NOMO-1 (cell line): ENCODE results near the gene PROCA1.

ENCODE experiments used
- DNase-seq, 2 experiments: peaks; one replicate each; lab custom pipeline; 2025; ENCODE audit not compliant: unreplicated experiment in 2 of 2; lab: John Stamatoyannopoulos, UW

Gene PROCA1

GRCh38 chr17:28711723-28712031 lies at the start of gene PROCA1:
PROCA1 (minus strand) TSS chr17:28711888; CDS start chr17:28711660, 228 bp downstream.
- peak; percentile 22 to 40 for DNase-seq

- DNase-seq, result peak; percentile 52 to 62
Measured at GRCh38 chr17:28760601-28761562, 49.2 kb upstream of the PROCA1 start.

- DNase-seq, result no peak
Measured at GRCh38 chr17:28759256-28759865, 47.7 kb upstream of the PROCA1 start.

GRCh38 chr17:28758411-28759121 lies 46.9 kb upstream of the PROCA1 start:
- DNase-seq, result no peak

GRCh38 chr17:28756049-28756804 lies 44.5 kb upstream of the PROCA1 start:
- DNase-seq, result no peak

- no peak for DNase-seq
Measured at GRCh38 chr17:28755486-28755885, 43.8 kb upstream of the PROCA1 start.

GRCh38 chr17:28751600-28752366 lies 40.1 kb upstream of the PROCA1 start:
- no peak for DNase-seq

- peak; percentile 81 to 88 for DNase-seq
Measured at GRCh38 chr17:28750178-28751047, 38.7 kb upstream of the PROCA1 start.

- no peak for DNase-seq
Measured at GRCh38 chr17:28749516-28750177, 38.0 kb upstream of the PROCA1 start.

GRCh38 chr17:28748852-28749515 lies 37.3 kb upstream of the PROCA1 start:
- DNase-seq, result no peak

GRCh38 chr17:28747801-28748750 lies 36.4 kb upstream of the PROCA1 start:
- DNase-seq, result no peak

- no peak for DNase-seq
Measured at GRCh38 chr17:28747051-28747691, 35.5 kb upstream of the PROCA1 start.

GRCh38 chr17:28746611-28747050 lies 34.9 kb upstream of the PROCA1 start:
- no peak for DNase-seq

GRCh38 chr17:28745786-28746411 lies 34.2 kb upstream of the PROCA1 start:
- no peak for DNase-seq

GRCh38 chr17:28744972-28745785 lies 33.5 kb upstream of the PROCA1 start:
- no peak for DNase-seq
